SK-N-SH (cell line): ENCODE data around the gene AFF3.

Experiments
- CTCF ChIP-seq: fragments of 200-600 bp; sonication (generic); IDR thresholded peaks from 2 replicates; pipeline ENCODE4 v1.6.1; 2017; ENCODE audit warnings: antibody characterized with exemption, mild to moderate bottlenecking, moderate library complexity
- EP300 ChIP-seq, 2 experiments: IDR thresholded peaks; 2 replicates each; pipeline versions ENCODE4 v1.4.0 to v1.6.1; 2012; ENCODE audit warnings: borderline replicate concordance in 1 of 2, low read depth in 1 of 2, low read length in 1 of 2
- EZH2phosphoT487 ChIP-seq: fragments of 200-600 bp; sonication (generic); IDR thresholded peaks from 2 replicates; pipeline ENCODE4 v1.6.1; 2017; ENCODE audit warnings: low read depth, mixed run types, mild to moderate bottlenecking, antibody characterized with exemption, moderate library complexity, borderline replicate concordance
- FOXM1 ChIP-seq: IDR thresholded peaks from 2 replicates; pipeline ENCODE4 v1.4.0; 2012; ENCODE audit warnings: low read depth, mild to moderate bottlenecking
- JUND ChIP-seq: IDR thresholded peaks from 2 replicates; pipeline ENCODE4 v1.4.0; 2012
- NRF1 ChIP-seq: IDR thresholded peaks from 2 replicates; pipeline ENCODE4 v1.6.1; 2012; ENCODE audit warnings: low read depth, mild to moderate bottlenecking, low read length
- POLR2AphosphoS5 ChIP-seq: IDR thresholded peaks from 2 replicates; pipeline ENCODE4 v1.6.1; 2012; ENCODE audit warnings: low read depth, low read length

- TF ChIP-seq EP300 (IDR thresholded peaks at IDR 0.05; ENCODE audit: borderline replicate concordance in 1 of 2, low read depth in 1 of 2, low read length in 1 of 2) (no peak), EZH2phosphoT487 (no peak), CTCF (no peak), JUND (no peak), NRF1 (no peak), POLR2AphosphoS5 (no peak), FOXM1 (no peak)
Observed at GRCh38 chr2:99944019-99944418, 198.4 kb downstream of the AFF3 start.
